HG02885 (cell line): Measurements from ENCODE around the gene ICAM4.
"Not testable (repeated sequence)": the region's sequence is repeated elsewhere in the genome, so short reads cannot be mapped to it uniquely, and the experiment has no call there.

ENCODE experiments used
- ATAC-seq: cut with Tn5 transposase; IDR thresholded peaks from one replicate; pipeline ENCODE4 v1.9.1; 2021; ENCODE audit warnings: mild to moderate bottlenecking; ENCODE audit not compliant: unreplicated experiment, poor library complexity

ICAM4 gene

DNA sequence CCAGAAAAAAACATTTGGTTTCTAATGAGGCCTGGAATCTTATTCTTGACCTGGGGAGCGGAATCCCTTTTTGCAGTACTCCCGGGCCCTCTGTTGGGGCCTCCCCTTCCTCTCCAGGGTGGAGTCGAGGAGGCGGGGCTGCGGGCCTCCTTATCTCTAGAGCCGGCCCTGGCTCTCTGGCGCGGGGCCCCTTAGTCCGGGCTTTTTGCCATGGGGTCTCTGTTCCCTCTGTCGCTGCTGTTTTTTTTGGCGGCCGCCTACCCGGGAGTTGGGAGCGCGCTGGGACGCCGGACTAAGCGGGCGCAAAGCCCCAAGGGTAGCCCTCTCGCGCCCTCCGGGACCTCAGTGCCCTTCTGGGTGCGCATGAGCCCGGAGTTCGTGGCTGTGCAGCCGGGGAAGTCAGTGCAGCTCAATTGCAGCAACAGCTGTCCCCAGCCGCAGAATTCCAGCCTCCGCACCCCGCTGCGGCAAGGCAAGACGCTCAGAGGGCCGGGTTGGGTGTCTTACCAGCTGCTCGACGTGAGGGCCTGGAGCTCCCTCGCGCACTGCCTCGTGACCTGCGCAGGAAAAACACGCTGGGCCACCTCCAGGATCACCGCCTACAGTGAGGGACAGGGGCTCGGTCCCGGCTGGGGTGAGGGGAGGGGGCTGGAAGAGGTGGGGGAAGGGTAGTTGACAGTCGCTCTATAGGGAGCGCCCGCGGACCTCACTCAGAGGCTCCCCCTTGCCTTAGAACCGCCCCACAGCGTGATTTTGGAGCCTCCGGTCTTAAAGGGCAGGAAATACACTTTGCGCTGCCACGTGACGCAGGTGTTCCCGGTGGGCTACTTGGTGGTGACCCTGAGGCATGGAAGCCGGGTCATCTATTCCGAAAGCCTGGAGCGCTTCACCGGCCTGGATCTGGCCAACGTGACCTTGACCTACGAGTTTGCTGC is at the start of gene ICAM4:
Gene ICAM4 (plus strand): TSS at position 153 of the 935 bp plus-strand sequence. CDS start 58 bp downstream, at position 211.
- no peak for ATAC-seq

DNA sequence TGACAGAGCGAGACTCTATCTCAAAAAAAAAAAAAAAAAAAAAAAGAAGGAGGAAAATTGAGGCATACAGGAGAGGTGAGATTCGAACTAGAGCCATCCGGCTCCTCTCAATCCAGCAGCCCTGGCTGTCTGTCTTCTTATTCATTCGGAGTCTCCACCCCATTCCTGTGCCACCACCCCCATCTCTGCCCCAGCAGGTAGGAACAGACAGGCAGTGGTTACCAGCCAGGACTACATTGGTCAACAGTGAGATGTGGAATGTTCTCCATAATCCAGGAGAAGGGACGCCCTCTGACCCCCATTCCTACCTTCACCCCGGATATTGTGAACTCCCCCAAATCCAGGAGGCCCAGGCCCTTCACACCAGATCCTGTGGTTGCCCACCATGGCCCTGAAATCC is 49.1 kb upstream of the ICAM4 start:
- no peak for ATAC-seq

- no peak for ATAC-seq
These were observed 48.5 kb upstream of the ICAM4 start for GRCh38 chr19:10238172-10238783.

DNA sequence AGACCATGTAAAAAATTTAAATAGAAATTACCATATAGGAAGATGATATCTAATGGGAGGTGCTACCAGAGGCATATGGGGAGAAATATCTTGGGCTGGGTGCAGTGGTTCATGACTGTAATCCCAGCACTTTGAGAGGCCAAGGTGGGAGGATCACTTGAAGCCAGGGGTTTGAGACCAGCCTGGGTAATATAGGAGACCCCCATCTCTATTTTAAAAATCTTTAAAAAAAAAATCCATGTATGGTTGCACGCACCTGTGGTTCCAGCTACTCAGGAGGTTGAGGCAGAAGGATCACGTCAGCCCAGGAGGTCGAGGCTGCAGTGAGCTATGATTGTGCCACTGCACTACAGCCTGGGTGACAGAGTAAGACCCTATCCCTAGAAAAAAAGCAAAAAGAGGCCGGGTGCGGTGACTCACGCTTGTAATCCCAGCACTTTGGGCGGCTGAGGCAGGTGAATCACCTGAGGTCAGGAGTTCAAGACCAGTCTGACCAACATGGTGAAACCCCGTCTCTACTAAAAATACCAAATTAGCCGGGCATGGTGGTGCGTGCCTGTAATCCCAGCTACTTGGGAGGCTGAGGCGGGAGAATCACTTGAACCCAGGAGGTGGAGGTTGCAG is 44.8 kb upstream of the ICAM4 start:
- ATAC-seq = not testable (repeated sequence)

GRCh38 chr19:10243606-10244005 is 43.1 kb upstream of the ICAM4 start:
- no peak for ATAC-seq

DNA sequence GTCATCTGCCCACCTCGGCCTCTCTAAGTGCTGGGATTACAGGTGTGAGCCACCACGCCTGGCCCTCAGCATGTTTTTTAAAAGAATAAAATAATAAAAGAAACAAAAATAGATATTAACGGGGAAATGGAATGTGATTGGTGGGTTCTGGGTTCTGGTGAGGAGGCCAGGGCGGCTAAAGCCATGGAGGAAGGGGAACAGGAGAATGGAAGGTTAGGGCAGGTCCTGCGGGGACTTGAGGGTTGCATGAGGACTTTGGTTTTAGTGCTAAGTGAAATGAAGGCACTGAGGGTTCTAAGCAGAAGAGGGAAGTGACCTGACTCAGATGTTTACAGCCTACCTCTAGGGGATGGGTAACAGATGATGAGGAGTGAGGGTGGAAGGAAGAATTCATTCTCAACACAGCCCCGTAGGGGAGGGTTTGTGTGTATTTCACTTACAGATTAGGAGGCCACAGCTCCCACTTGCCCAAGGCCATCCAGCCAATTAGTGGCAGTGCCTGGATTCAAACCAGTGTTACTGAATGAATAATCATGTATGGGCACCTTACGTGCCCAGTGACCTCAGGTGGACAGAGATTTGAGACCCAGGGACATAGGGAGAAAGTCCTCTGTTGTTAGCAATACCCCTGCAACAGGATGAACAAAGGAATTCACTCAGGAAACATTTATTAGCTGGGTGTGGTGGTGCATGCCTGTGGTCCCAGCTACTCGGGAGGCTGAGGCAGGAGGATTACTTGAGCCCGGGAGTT is 41.4 kb upstream of the ICAM4 start:
- no peak for ATAC-seq

DNA sequence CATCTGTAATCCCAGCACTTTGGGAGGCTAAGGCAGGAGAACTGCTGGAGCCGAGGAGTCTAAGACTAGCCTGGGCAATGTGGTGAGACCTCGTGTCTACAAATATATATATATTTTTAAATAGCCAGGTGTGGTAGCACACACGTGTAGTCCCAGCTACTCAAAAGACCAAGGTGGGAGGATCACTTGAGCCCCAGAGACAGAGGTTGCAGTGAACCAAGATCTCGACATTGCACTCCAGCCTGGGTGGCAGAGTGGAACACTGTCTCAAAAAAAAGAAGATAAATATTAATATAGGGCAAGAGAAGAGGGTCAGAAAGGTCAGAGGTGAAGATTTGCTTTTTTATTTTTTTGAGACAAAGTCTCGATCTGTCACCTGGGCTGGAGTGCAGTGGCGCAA is 40.2 kb upstream of the ICAM4 start:
- ATAC-seq = no peak

DNA sequence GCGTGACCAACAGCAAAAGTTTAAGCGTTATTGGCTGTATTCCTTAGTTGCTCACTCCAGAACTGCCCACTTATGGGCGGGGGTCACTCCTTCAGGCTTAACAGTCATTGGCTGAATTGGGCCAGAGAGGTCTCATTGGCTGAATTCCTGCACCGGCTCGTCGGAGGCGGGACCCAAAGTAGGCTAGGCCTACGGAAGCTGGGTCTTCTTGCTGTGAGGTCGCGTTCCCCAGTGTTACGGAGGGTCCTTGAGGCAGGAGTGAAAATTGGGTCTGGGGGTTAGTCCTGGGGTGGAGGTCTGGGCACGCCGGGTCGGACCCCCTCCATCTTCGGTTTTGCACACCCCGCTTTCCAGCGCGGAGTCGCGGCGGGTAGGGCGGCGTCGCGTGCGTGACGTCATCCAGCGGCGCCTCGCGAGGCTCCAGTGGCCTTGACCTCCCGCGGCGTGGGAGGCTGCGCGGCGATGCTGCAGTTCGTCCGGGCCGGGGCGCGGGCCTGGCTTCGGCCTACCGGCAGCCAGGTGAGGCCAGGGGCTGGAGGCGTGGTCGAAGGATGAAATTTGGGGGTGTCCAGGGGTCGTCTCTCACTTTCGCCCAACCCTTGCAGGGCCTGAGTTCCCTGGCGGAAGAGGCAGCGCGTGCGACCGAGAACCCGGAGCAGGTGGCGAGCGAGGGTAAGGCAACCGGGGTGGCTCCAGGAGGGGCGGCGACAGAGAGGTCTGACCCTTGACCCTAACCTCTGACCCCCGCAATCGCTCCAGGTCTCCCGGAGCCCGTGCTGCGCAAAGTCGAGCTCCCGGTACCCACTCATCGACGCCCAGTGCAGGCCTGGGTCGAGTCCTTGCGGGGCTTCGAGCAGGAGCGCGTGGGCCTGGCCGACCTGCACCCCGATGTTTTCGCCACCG is 34.7 kb upstream of the ICAM4 start, which contains the start of gene MRPL4:
Gene MRPL4 (plus strand): TSS at position 423 of the 903 bp plus-strand sequence. CDS start 40 bp downstream, at position 463.
- peak; percentile 90 for ATAC-seq

DNA sequence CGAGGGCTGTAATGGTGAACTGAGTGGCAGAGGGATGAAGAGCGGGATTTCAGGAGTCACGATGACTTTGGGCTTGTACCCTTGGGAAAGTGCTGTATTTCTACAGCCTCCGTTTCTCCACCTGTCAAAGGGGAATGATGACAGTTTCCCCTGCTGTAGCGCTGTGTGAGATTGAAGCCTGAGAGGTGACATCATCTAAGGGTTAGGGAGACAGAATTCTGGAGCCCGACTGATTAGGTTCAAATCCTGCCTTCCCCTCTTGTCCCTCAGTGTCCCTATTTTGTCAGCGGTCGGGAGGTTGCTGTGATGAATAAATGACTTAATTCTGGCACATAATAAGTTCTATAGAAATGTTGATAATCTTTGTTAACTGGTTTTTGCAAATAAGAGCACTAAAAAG is 34.0 kb upstream of the ICAM4 start:
- no peak for ATAC-seq

GRCh38 chr19:10254244-10254643 is 32.5 kb upstream of the ICAM4 start:
- no peak for ATAC-seq

- no peak for ATAC-seq
These were observed 31.4 kb upstream of the ICAM4 start for GRCh38 chr19:10255358-10255757.

DNA sequence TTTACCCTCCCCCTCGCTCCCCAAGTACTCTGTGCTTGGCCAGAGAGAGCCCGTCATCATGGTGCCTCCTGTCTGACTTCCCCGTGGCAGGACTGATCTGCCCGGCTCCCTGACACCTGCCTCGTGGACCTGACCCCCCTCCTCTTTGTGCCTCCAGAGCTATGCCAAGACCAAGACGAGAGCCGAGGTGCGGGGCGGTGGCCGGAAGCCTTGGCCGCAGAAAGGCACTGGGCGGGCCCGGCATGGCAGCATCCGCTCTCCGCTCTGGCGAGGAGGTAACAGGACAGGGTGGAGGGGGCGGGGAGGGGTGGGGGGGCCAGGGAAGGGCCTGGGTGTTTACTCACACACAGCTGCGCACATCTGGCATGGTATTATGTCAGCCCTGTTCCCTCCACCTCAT is 30.2 kb upstream of the ICAM4 start:
- ATAC-seq = no peak

DNA sequence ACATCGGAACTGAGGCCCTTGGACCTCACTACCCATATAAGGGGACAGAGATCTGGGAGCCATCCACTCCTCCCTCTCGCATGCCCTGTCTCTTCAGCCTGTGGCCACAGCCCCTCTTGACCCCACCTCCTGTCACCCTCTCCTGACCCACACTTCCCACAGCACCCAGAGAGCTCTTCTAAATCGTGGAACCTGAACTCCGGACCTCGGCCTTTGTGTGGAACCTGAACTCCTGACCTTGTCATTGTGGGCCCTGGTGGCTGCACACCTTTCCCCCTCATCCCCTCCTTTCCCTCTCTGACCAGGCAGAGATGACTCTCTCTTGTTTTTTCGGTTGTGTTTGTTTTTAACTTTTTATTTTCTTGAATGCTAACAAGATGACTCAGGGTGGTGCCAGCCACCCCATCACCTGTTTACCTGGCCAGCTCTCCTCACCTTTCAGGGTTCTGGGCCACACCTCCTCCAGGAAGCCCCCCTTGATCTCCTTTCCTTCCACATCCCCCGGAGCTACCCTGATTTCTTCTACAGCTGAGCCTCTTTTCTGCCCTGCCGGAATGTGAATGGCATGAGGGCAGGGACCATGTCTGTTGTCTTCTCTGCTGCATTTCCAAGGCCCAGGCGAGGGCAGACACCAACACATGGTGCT is 29.7 kb upstream of the ICAM4 start:
- ATAC-seq = no peak

DNA sequence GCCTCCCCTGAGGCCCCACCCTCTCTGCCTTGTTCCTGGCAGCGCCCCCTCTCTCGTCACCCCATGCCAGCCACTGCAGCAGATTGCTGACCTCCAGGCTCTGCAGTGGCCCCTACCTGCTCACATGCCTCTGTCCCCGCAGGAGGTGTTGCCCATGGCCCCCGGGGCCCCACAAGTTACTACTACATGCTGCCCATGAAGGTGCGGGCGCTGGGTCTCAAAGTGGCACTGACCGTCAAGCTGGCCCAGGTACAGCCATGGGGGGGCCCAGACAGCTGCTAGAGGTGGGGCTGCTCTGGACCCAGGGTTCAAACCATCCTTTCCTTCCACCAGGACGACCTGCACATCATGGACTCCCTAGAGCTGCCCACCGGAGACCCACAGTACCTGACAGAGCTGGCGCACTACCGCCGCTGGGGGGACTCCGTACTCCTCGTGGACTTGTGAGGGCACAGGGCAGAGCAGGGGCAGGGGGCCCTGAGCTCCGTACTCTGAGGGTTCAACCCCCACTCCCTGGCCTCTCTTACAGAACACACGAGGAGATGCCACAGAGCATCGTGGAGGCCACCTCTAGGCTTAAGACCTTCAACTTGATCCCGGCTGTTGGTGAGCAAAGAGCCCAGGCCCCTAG is 28.6 kb upstream of the ICAM4 start:
- no peak for ATAC-seq

- ATAC-seq = no peak
These were observed 27.4 kb upstream of the ICAM4 start for GRCh38 chr19:10259162-10259905.

DNA sequence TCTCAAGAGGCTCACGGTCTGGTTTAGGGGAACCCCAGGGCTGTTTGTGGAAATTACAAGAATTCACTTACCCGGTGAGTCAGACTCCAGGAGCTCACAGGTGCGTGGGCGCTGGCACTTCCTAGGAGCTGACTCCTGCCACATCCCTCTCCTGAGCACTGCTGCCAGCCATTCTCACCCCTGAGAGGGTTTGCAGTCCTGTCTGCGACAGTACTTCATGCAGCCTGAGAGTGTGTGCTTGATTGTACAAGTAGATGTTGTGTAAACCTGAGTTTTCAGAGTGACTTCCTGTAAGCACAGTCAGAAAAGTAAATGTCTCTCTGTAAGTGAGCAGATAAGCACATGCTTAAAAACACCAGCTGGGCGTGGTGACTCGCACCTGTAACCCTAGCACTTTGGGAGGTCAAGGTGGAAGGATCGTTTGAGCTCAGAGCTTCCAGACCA is 26.6 kb upstream of the ICAM4 start:
- no peak for ATAC-seq

DNA sequence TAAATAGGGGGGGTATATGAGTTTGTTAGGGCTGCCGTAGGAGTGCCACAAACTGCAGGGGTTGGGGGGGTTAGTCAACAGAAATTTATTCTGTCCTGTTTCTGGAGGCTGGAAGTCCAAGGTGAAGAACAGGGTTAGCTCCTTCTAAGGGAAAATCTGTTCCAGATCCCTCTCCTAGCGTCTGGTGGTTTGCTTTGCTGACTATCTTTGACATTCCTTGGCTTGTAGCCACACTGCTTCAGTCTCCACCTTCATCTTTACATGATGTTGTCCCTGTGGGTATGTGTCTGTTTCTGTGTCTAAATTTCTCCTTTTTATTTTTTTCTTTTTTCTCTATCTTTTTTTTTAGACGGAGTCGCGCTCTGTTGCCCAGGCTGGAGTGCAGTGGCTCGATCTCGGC is 24.0 kb upstream of the ICAM4 start:
- no peak for ATAC-seq

- ATAC-seq = no peak
These were observed 20.0 kb upstream of the ICAM4 start for GRCh38 chr19:10266706-10267105.
